ENCODE data around the gene ACKR3. TPM values are rescaled to one million over a fixed set of nuclear protein-coding genes. Genes with fewer than 3 reads are reported as not detected.

The ACKR3 gene
- total and polyA plus RNA-seq, 10 of the 15 experiments (the other 5 are each of a cell fraction or from before 2014, with no cell fraction given) = 3.0 to 154 (median 6.4) TPM

DNA sequence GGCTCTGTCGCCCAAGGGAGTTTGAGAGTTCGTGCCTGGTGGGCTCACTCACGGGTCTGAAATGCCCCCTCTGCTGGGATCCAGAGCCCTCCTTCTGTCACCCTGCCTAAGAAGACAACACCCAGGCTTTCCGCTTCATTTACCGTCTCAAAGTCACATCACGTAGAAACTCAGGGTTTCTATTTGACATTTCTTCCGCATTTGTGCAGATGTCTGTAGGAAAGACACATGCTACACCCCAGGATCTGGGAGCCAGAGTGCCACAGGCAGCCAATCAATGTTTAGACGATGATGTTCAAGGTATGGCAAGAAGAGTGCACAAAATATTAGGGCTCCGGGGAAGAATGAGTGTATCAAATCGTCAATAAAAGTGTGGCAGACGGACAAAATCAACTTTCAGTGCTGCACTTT lies 24.4 kb upstream of the ACKR3 start (continued):
- TF ChIP-seq, protein P1, sequence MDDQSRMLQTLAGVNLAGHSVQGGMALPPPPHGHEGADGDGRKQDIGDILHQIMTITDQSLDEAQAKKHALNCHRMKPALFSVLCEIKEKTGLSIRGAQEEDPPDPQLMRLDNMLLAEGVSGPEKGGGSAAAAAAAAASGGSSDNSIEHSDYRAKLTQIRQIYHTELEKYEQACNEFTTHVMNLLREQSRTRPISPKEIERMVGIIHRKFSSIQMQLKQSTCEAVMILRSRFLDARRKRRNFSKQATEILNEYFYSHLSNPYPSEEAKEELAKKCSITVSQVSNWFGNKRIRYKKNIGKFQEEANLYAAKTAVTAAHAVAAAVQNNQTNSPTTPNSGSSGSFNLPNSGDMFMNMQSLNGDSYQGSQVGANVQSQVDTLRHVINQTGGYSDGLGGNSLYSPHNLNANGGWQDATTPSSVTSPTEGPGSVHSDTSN (IDR thresholded peaks at IDR 0.05; ENCODE audit: insufficient replicate concordance, low read depth, low read length) = no peak
- TF ChIP-seq ESRRA (IDR thresholded peaks at IDR 0.05; ENCODE audit: low read length) (no peak), BACH1 (IDR thresholded peaks at IDR 0.05; ENCODE audit: borderline replicate concordance) (0 out of 2 replicates have a peak, but pooled peaks have one; percentile 23), ATF7 (IDR thresholded peaks at IDR 0.05; ENCODE audit: low read depth) (peak; percentile 70), NR2C1 (IDR thresholded peaks at IDR 0.05) (no peak), GABPA (IDR thresholded peaks at IDR 0.05; ENCODE audit: low read depth) (no peak), HDGF (IDR thresholded peaks at IDR 0.05) (no peak), STAT1 (conservative IDR thresholded peaks at IDR 0.05) (no peak), PML (IDR thresholded peaks at IDR 0.05; ENCODE audit: low read length) (no peak), MYB (IDR thresholded peaks at IDR 0.05; ENCODE audit: borderline replicate concordance, low read depth, low read length) (no peak), IKZF2 (IDR thresholded peaks at IDR 0.05) (peak; percentile 10 to 13), CBX5 (IDR thresholded peaks at IDR 0.05; ENCODE audit: low read depth) (no peak), NFYB (IDR thresholded peaks at IDR 0.05; ENCODE audit: insufficient read depth, low read depth, low read length) (peak; percentile 64; the same call in 1 of the 2 replicates), FOS (IDR thresholded peaks at IDR 0.05; ENCODE audit: borderline replicate concordance, extremely low read depth, insufficient read length) (no peak)
- TF ChIP-seq, protein P2, sequence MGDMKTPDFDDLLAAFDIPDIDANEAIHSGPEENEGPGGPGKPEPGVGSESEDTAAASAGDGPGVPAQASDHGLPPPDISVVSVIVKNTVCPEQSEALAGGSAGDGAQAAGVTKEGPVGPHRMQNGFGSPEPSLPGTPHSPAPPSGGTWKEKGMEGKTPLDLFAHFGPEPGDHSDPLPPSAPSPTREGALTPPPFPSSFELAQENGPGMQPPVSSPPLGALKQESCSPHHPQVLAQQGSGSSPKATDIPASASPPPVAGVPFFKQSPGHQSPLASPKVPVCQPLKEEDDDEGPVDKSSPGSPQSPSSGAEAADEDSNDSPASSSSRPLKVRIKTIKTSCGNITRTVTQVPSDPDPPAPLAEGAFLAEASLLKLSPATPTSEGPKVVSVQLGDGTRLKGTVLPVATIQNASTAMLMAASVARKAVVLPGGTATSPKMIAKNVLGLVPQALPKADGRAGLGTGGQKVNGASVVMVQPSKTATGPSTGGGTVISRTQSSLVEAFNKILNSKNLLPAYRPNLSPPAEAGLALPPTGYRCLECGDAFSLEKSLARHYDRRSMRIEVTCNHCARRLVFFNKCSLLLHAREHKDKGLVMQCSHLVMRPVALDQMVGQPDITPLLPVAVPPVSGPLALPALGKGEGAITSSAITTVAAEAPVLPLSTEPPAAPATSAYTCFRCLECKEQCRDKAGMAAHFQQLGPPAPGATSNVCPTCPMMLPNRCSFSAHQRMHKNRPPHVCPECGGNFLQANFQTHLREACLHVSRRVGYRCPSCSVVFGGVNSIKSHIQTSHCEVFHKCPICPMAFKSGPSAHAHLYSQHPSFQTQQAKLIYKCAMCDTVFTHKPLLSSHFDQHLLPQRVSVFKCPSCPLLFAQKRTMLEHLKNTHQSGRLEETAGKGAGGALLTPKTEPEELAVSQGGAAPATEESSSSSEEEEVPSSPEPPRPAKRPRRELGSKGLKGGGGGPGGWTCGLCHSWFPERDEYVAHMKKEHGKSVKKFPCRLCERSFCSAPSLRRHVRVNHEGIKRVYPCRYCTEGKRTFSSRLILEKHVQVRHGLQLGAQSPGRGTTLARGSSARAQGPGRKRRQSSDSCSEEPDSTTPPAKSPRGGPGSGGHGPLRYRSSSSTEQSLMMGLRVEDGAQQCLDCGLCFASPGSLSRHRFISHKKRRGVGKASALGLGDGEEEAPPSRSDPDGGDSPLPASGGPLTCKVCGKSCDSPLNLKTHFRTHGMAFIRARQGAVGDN (IDR thresholded peaks at IDR 0.05) = peak; percentile 97
- TF ChIP-seq, protein P3, sequence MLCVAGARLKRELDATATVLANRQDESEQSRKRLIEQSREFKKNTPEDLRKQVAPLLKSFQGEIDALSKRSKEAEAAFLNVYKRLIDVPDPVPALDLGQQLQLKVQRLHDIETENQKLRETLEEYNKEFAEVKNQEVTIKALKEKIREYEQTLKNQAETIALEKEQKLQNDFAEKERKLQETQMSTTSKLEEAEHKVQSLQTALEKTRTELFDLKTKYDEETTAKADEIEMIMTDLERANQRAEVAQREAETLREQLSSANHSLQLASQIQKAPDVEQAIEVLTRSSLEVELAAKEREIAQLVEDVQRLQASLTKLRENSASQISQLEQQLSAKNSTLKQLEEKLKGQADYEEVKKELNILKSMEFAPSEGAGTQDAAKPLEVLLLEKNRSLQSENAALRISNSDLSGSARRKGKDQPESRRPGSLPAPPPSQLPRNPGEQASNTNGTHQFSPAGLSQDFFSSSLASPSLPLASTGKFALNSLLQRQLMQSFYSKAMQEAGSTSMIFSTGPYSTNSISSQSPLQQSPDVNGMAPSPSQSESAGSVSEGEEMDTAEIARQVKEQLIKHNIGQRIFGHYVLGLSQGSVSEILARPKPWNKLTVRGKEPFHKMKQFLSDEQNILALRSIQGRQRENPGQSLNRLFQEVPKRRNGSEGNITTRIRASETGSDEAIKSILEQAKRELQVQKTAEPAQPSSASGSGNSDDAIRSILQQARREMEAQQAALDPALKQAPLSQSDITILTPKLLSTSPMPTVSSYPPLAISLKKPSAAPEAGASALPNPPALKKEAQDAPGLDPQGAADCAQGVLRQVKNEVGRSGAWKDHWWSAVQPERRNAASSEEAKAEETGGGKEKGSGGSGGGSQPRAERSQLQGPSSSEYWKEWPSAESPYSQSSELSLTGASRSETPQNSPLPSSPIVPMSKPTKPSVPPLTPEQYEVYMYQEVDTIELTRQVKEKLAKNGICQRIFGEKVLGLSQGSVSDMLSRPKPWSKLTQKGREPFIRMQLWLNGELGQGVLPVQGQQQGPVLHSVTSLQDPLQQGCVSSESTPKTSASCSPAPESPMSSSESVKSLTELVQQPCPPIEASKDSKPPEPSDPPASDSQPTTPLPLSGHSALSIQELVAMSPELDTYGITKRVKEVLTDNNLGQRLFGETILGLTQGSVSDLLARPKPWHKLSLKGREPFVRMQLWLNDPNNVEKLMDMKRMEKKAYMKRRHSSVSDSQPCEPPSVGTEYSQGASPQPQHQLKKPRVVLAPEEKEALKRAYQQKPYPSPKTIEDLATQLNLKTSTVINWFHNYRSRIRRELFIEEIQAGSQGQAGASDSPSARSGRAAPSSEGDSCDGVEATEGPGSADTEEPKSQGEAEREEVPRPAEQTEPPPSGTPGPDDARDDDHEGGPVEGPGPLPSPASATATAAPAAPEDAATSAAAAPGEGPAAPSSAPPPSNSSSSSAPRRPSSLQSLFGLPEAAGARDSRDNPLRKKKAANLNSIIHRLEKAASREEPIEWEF (IDR thresholded peaks at IDR 0.05; ENCODE audit: insufficient replicate concordance, low read depth, low read length) = no peak
- TF ChIP-seq, protein P4, sequence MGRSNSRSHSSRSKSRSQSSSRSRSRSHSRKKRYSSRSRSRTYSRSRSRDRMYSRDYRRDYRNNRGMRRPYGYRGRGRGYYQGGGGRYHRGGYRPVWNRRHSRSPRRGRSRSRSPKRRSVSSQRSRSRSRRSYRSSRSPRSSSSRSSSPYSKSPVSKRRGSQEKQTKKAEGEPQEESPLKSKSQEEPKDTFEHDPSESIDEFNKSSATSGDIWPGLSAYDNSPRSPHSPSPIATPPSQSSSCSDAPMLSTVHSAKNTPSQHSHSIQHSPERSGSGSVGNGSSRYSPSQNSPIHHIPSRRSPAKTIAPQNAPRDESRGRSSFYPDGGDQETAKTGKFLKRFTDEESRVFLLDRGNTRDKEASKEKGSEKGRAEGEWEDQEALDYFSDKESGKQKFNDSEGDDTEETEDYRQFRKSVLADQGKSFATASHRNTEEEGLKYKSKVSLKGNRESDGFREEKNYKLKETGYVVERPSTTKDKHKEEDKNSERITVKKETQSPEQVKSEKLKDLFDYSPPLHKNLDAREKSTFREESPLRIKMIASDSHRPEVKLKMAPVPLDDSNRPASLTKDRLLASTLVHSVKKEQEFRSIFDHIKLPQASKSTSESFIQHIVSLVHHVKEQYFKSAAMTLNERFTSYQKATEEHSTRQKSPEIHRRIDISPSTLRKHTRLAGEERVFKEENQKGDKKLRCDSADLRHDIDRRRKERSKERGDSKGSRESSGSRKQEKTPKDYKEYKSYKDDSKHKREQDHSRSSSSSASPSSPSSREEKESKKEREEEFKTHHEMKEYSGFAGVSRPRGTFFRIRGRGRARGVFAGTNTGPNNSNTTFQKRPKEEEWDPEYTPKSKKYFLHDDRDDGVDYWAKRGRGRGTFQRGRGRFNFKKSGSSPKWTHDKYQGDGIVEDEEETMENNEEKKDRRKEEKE (IDR thresholded peaks at IDR 0.05) = peak; percentile 64; the same call in 1 of the 2 replicates
